Fibroblast of skin of right quadriceps (primary cell): ENCODE measurements around the gene VKORC1L1.
"Not testable (repeated sequence)": the region's sequence is repeated elsewhere in the genome, so short reads cannot be mapped to it uniquely, and the experiment has no call there.

Source experiments
- DNase-seq: peaks from one replicate; pipeline ENCODE4 v3.0.0-alpha.2; 2013

VKORC1L1 gene

GRCh38 chr7:65885533-65885932 lies 12.7 kb downstream of the VKORC1L1 start:
- DNase-seq, result not testable (repeated sequence)

DNA sequence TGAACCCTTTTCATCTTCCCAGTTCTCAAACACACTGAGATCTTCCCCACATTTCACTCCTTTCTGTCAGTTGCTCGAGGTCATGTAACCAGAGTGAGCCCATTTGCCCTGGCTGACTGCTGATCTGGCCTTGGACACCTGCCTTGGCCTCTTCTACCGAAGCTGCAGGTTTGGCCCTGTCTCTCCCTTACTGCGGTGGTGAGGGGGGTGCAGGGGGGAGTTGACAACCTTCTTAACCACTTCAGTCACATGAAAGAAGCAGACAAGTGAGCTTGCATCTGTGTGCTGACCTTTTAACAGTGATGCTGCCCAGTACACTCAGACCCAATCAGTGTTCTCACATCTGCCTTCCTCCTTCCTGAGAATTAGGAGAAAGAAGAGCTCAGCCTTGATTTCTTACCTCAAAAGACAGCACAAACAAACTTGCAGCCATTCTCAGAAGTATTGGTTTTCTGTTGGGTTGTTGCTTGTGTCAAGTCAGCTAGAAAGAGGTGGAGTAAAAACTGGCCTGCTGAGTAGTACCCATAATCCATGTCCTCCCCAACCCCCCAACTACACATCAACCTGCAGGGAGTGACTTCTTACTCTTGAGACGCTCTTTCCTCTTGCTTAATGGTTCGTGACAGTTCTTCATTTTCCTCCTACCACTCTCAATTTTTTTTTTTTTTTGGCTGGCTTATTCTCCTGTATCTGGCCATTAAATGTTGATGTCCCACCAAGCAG lies 15.7 kb downstream of the VKORC1L1 start:
- not testable (repeated sequence) for DNase-seq

DNA sequence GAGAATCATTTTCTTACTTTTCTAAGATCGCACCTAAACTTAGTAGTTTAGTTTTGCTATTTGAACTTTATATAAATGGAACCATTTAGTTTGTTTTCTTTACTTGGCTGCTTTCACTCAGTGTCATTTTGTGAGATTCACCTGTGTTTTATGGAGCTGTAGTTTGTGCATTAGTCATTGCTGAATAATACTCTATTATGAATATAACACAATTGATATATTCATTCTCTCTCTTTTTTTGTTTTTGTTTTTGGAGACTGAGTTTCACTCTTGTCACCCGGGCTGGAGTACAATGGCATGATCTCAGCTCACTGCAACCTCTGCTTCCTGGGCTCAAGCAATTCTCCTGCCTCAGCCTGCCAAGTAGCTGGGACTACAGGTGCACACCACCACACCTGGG lies 16.8 kb downstream of the VKORC1L1 start:
- DNase-seq, result not testable (repeated sequence)

DNA sequence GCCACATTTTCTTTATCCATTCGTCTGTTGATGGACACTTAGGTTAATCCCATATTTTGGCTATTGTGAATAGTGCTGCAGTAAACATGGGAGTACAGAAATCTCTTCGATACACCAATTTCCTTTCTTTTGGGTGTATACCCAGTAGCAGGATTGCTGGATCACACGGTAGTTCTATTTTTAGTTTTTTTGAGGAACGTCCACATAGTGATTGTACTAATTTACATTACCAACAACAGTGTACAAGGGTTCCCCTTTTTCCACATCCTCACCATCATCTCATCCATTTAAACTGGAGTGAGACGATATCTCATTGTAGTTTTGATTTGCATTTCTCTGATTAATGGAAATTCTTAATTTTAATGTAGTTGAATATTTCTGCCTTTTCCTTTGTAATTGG lies 19.3 kb downstream of the VKORC1L1 start:
- no peak for DNase-seq

GRCh38 chr7:65892835-65893234 lies 20.0 kb downstream of the VKORC1L1 start:
- no peak for DNase-seq

- DNase-seq, result no peak
Measured at GRCh38 chr7:65896279-65896870, 23.5 kb downstream of the VKORC1L1 start.

DNA sequence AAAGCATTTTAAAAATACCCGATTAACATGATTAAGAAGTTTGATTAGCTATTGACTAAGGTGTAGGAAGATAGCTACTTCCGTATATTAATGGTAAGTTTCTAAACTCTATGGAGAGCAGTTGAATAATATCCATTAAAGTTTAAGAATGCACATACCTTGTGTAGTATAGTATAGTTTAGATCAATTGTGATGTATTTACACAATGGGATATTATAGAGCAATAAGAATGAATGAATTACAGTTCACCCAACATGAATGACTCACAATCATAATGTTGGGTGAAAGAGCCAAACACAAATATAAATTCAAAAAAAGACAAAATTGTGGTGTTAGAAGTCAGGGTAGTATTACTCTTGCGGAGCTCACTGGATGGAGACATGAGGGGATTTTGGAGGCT lies 24.4 kb downstream of the VKORC1L1 start:
- not testable (repeated sequence) for DNase-seq

GRCh38 chr7:65898677-65899447 lies 26.0 kb downstream of the VKORC1L1 start:
- not testable (repeated sequence) for DNase-seq

DNA sequence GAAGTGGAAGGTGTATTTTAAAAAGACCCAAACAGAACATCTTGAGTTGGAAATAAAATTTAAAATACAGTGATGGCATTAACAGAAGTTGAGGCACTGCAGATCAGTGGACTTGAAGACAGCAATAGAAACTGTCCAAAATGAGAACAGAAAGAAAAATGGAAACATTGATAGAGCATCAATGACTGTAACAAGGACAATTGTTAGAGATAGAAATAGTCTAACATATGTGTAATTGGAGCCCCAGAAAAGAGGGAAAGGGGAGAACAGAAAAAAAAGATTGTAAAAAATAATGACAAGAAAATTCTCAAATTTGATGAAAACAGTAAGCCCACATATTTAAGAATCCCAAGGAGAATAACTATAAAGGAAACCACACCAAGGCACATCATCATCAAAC lies 29.4 kb downstream of the VKORC1L1 start:
- no peak for DNase-seq

DNA sequence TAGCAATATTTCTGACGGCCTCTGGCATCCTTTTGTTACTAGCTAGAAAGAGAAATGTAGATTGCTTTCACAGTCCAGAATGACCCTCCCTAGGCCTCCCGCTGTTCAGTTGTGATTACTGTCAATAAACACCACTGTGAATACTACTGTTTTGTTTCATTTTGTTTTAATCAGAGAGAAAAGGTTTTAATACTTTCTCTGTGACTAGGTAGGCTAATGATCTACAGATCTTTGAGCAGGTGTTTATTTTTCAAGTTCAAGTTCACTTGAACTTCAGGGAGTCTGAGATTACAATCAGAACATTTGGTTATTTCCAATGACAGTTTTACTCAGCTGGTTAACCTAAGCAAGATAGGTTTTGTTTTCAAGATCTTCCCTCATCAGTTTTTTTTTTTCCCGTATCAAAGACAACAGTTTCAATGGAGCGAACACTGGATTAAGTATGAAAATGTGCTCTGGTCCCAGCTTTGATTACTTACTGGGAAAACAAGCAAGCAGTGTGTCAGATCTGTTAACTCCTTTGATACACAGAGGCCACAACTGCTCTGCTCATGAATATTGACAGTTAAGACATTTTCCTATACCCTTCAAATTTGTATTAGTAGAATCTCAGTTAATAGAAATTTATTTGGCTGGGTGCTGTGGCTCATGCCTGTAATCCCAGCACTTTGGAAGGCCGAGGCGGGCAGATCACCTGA lies 34.8 kb downstream of the VKORC1L1 start:
- DNase-seq, result no peak

DNA sequence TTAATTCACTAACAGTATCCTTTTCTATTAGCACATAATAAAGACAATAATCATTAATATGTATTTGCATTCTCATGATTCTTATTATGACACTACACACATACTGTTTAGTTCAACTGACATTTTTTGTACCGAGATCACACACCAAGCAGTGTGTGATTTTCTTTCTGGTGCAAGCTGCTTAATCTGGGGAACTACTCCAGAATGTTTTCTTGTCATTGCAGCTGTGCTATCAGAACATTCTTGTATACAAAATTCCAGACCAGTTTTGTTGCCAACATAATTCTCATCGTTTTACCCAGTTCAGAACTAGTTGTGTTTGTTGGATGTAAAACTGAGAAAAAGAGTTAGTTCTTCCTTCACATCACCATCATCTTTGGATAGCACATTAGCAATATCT lies 37.4 kb downstream of the VKORC1L1 start:
- no peak for DNase-seq

- no peak for DNase-seq
Measured at GRCh38 chr7:65912237-65912636, 39.4 kb downstream of the VKORC1L1 start.

- DNase-seq, result no peak
Measured at GRCh38 chr7:65915921-65916657, 43.2 kb downstream of the VKORC1L1 start.

GRCh38 chr7:65923316-65923715 lies 50.4 kb downstream of the VKORC1L1 start:
- DNase-seq, result no peak

- DNase-seq, result no peak
Measured at GRCh38 chr7:65924193-65924592, 51.3 kb downstream of the VKORC1L1 start.

DNA sequence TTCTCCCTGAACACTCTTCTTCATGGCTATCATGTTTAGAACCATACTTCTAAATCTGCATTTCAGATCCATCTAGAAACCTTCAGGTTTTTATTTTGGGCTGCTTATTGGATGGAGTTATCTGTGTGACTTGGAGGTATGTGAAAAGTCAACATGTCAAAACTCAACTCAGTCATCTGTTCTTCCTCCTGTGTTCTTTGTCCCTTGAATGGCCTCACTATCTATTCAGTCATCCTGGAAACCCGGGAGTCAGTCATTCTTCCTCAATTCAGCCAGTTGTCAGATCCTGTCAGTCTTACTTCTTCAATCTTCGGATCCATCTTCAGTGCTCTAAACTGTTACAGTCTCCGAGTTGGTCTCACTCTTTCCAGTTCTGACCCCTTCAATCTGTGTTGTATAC lies 52.2 kb downstream of the VKORC1L1 start:
- no peak for DNase-seq

GRCh38 chr7:65926588-65926987 lies 53.7 kb downstream of the VKORC1L1 start:
- DNase-seq, result no peak

- no peak for DNase-seq
Measured at GRCh38 chr7:65927489-65928448, 54.9 kb downstream of the VKORC1L1 start.

- no peak for DNase-seq
Measured at GRCh38 chr7:65931685-65932084, 58.8 kb downstream of the VKORC1L1 start.

DNA sequence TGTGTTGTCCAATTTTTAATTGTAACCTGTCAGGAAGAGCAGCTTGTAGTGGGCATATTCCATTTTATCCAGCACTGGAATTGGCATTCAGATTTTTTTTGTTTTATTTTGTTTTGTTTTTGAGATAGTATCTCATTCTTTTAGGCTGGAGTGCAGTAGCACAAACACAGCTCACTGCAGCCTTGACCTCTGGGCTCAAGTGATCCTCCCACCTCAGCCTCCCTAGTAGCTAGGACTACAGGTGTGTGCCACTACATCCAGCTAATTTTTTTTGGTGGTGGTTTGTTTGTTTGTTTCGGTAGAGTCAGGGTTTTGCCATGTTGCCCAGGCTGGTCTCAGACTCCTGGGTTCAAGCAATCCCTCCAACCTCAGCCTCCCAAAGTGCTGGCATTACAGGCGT lies 64.4 kb downstream of the VKORC1L1 start:
- DNase-seq, result no peak

DNA sequence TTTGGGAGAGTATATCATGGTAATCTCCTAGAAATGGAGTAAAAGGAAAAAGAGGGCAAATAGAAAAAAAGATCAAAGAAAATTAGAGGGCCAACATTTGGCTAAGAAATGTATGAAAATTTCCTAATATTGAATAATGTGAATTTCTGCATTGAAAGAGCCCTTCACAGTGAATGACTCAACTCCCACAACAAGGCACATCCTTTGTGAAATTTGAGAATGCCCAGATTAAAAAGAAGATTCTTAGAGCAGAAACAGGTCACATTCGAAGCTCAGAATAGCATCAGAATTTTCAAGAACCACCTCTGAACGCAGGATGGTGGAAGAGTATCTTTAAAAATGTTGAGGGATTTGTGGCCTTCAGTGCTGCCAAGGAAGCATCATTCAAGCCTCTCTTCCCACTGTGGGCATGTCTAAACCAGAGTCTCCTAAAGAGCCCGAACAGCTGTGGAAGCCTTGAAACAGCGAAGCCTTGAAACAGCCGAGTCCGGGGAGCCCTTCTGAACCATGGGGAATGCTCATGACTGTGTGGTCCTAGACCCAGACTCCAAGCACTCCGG lies 65.5 kb downstream of the VKORC1L1 start:
- DNase-seq, result peak; percentile 22
